ENCODE measurements around the gene SNCB.

DNA sequence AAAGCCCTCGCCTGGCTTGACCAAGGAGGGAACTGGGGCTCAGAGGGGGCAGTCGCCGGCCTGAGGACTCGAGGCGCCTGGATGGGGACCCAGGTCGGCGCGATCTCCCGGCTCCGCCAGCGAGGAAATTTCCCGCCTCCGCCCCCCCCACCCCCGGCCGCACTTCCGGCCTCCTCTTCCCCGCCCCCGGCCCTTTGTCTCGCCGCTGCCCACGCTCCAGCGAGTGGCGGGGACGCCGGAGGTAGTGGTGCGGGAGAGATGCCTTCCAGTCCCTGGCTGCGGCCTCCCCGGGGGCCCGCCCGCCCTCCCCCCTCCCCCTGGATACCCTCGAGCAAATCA is 19.9 kb downstream of the SNCB start:
- TF ChIP-seq, protein P1, sequence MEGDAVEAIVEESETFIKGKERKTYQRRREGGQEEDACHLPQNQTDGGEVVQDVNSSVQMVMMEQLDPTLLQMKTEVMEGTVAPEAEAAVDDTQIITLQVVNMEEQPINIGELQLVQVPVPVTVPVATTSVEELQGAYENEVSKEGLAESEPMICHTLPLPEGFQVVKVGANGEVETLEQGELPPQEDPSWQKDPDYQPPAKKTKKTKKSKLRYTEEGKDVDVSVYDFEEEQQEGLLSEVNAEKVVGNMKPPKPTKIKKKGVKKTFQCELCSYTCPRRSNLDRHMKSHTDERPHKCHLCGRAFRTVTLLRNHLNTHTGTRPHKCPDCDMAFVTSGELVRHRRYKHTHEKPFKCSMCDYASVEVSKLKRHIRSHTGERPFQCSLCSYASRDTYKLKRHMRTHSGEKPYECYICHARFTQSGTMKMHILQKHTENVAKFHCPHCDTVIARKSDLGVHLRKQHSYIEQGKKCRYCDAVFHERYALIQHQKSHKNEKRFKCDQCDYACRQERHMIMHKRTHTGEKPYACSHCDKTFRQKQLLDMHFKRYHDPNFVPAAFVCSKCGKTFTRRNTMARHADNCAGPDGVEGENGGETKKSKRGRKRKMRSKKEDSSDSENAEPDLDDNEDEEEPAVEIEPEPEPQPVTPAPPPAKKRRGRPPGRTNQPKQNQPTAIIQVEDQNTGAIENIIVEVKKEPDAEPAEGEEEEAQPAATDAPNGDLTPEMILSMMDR (IDR thresholded peaks at IDR 0.05) = no peak
- TF ChIP-seq, protein P2, sequence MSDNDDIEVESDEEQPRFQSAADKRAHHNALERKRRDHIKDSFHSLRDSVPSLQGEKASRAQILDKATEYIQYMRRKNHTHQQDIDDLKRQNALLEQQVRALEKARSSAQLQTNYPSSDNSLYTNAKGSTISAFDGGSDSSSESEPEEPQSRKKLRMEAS (CRISPR knock-in tag; IDR thresholded peaks at IDR 0.05) = no peak
- TF ChIP-seq CREB1 (CRISPR knock-in tag; IDR thresholded peaks at IDR 0.05) (no peak), NR1H2 (CRISPR knock-in tag; IDR thresholded peaks at IDR 0.05) (no peak), JUN (CRISPR knock-in tag; IDR thresholded peaks at IDR 0.05) (no peak), E2F1 (CRISPR knock-in tag; IDR thresholded peaks at IDR 0.05) (no peak), MYBL2 (CRISPR knock-in tag; IDR thresholded peaks at IDR 0.05) (no peak), TEAD1 (CRISPR knock-in tag; IDR thresholded peaks at IDR 0.05) (no peak), SP1 (CRISPR knock-in tag; conservative IDR thresholded peaks at IDR 0.05) (no peak), SMAD4 (CRISPR knock-in tag; IDR thresholded peaks at IDR 0.05) (no peak), CBFB (CRISPR knock-in tag; IDR thresholded peaks at IDR 0.05; ENCODE audit: low read depth) (no peak)
- TF ChIP-seq, protein P3, sequence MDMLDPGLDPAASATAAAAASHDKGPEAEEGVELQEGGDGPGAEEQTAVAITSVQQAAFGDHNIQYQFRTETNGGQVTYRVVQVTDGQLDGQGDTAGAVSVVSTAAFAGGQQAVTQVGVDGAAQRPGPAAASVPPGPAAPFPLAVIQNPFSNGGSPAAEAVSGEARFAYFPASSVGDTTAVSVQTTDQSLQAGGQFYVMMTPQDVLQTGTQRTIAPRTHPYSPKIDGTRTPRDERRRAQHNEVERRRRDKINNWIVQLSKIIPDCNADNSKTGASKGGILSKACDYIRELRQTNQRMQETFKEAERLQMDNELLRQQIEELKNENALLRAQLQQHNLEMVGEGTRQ (CRISPR knock-in tag; IDR thresholded peaks at IDR 0.05) = no peak
- TF ChIP-seq, protein P4, sequence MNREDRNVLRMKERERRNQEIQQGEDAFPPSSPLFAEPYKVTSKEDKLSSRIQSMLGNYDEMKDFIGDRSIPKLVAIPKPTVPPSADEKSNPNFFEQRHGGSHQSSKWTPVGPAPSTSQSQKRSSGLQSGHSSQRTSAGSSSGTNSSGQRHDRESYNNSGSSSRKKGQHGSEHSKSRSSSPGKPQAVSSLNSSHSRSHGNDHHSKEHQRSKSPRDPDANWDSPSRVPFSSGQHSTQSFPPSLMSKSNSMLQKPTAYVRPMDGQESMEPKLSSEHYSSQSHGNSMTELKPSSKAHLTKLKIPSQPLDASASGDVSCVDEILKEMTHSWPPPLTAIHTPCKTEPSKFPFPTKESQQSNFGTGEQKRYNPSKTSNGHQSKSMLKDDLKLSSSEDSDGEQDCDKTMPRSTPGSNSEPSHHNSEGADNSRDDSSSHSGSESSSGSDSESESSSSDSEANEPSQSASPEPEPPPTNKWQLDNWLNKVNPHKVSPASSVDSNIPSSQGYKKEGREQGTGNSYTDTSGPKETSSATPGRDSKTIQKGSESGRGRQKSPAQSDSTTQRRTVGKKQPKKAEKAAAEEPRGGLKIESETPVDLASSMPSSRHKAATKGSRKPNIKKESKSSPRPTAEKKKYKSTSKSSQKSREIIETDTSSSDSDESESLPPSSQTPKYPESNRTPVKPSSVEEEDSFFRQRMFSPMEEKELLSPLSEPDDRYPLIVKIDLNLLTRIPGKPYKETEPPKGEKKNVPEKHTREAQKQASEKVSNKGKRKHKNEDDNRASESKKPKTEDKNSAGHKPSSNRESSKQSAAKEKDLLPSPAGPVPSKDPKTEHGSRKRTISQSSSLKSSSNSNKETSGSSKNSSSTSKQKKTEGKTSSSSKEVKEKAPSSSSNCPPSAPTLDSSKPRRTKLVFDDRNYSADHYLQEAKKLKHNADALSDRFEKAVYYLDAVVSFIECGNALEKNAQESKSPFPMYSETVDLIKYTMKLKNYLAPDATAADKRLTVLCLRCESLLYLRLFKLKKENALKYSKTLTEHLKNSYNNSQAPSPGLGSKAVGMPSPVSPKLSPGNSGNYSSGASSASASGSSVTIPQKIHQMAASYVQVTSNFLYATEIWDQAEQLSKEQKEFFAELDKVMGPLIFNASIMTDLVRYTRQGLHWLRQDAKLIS (CRISPR knock-in tag; IDR thresholded peaks at IDR 0.05; ENCODE audit: borderline replicate concordance) = no peak
- TF ChIP-seq, protein P5, sequence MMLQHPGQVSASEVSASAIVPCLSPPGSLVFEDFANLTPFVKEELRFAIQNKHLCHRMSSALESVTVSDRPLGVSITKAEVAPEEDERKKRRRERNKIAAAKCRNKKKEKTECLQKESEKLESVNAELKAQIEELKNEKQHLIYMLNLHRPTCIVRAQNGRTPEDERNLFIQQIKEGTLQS (CRISPR knock-in tag; conservative IDR thresholded peaks at IDR 0.05) = no peak
